SU-DHL-6 (cell line): Measurements from ENCODE around the gene HNRNPLL.
"Not testable (repeated sequence)": the region's sequence is repeated elsewhere in the genome, so short reads cannot be mapped to it uniquely, and the experiment has no call there.

ENCODE experiments used
- H2AFZ ChIP-seq: fragments of 200-600 bp; sonication (generic); 2 replicates; pipeline ENCODE4 v1.6.1; 2014; ENCODE audit warnings: low read depth, mild to moderate bottlenecking, moderate library complexity, mixed read lengths, antibody characterized with exemption, low read length; ENCODE audit not compliant: severe bottlenecking
- H3F3A ChIP-seq: fragments of 200-600 bp; shearing (Covaris generic); 2 replicates; pipeline ENCODE4 v1.6.0; 2016; ENCODE audit warnings: antibody characterized with exemption, mild to moderate bottlenecking; ENCODE audit not compliant: insufficient read depth
- H3K27ac ChIP-seq: fragments of 200-600 bp; sonication (generic); 2 replicates; pipeline ENCODE4 v1.5.1; 2016; ENCODE audit warnings: low read depth, mild to moderate bottlenecking, low read length, moderate library complexity, mixed read lengths
- H3K27me3 ChIP-seq: fragments of 200-600 bp; sonication (generic), shearing (Covaris generic); 2 replicates; pipeline ENCODE4 v1.6.0; 2014; ENCODE audit warnings: mild to moderate bottlenecking, low read length
- H3K36me3 ChIP-seq: fragments of 200-600 bp; sonication (generic); 2 replicates; pipeline ENCODE4 v1.6.1; 2014; ENCODE audit warnings: mild to moderate bottlenecking, low read length, mixed read lengths
- H3K4me2 ChIP-seq: fragments of 300-600, 200-600 bp; shearing (Covaris generic), sonication (generic); 2 replicates; pipeline ENCODE4 v1.6.0; 2014; ENCODE audit warnings: low read length, low read depth, mild to moderate bottlenecking; ENCODE audit not compliant: poor library complexity, severe bottlenecking
- H3K4me3 ChIP-seq: fragments of 200-600 bp; sonication (generic); 2 replicates; pipeline ENCODE4 v1.5.1; 2014; ENCODE audit warnings: antibody characterized with exemption, low read length, mild to moderate bottlenecking, mixed read lengths; ENCODE audit not compliant: insufficient read depth, poor library complexity, severe bottlenecking
- H3K79me2 ChIP-seq: fragments of 200-600 bp; sonication (generic); 2 replicates; pipeline ENCODE4 v1.6.1; 2014; ENCODE audit warnings: mild to moderate bottlenecking, low read length, moderate library complexity; ENCODE audit not compliant: insufficient read depth
- H3K9ac ChIP-seq: fragments of 200-600 bp; sonication (generic); 2 replicates; pipeline ENCODE4 v1.7.0; 2014; ENCODE audit warnings: mild to moderate bottlenecking, low read length
- H3K9me2 ChIP-seq: fragments of 200-600 bp; sonication (generic); replicated peaks from 2 replicates; pipeline ENCODE4 v1.6.1; 2014; ENCODE audit warnings: low read length; ENCODE audit not compliant: insufficient read depth
- H3K9me3 ChIP-seq: fragments of 200-600 bp; sonication (generic); 2 replicates; pipeline ENCODE4 v1.6.1; 2014; ENCODE audit warnings: low read length, mixed read lengths; ENCODE audit not compliant: insufficient read depth
- H4K20me1 ChIP-seq: fragments of 200-600 bp; sonication (generic); 2 replicates; pipeline ENCODE4 v1.6.1; 2014; ENCODE audit warnings: low read depth, mild to moderate bottlenecking, antibody characterized with exemption, low read length, moderate library complexity, mixed read lengths
- EZH2phosphoT487 ChIP-seq: fragments of 200-600 bp; sonication (generic), shearing (Covaris generic); conservative IDR thresholded peaks from 2 replicates; pipeline ENCODE4 v1.6.1; 2018; ENCODE audit warnings: mild to moderate bottlenecking, antibody characterized with exemption, low read length, moderate library complexity, mixed read lengths
- TF ChIP-seq, protein P1 (sequence below): fragments of 200-600 bp; sonication (generic); IDR thresholded peaks from one replicate; pipeline ENCODE4 v1.5.1; 2017; ENCODE audit warnings: antibody characterized with exemption, mild to moderate bottlenecking, low read length, moderate library complexity; ENCODE audit not compliant: insufficient read depth, poor library complexity, severe bottlenecking

The HNRNPLL gene

DNA sequence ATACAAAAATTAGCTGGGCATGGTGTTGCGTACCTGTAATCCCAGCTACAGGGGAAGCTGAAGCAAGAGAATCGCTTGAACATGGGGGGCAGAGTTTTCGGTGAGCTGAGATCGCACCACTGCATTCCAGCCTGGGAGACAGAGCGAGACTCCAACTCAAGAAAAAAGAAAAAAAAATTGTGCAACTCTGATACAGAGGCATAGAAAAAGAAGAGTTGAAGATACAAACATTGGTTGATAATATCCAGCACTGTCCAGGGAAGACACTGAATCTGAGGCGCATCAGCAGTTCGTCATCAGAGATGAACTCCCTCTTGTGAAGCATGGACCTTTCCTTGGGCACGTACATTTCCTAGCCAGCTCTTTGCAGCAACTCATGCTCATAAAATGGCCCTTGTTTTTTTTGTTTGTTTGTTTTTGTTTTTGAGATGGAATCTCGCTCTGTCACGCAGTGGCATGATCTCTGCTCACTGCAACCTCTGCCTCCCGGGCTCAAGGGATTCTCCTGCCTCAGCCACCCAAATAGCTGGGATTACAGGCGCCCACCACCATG, 46.5 kb upstream of the HNRNPLL start:
- H3K9me2 ChIP-seq: no peaks in the 10 kb centered on the region
- H3K27me3 ChIP-seq: no peaks in the 10 kb centered on the region
- no peak overlapping the region for H2AFZ ChIP-seq
- no peaks in the 10 kb centered on the region for H3K79me2 ChIP-seq
- H3K4me2 ChIP-seq: no peak overlapping the region
- no peaks in the 10 kb centered on the region for H3K36me3 ChIP-seq
- no peak overlapping the region for H3K4me3 ChIP-seq
- H3F3A ChIP-seq: no peaks in the 10 kb centered on the region
- no peak overlapping the region for H3K9ac ChIP-seq
- H3K9me3 ChIP-seq: no peaks in the 10 kb centered on the region
- TF ChIP-seq, protein P1, sequence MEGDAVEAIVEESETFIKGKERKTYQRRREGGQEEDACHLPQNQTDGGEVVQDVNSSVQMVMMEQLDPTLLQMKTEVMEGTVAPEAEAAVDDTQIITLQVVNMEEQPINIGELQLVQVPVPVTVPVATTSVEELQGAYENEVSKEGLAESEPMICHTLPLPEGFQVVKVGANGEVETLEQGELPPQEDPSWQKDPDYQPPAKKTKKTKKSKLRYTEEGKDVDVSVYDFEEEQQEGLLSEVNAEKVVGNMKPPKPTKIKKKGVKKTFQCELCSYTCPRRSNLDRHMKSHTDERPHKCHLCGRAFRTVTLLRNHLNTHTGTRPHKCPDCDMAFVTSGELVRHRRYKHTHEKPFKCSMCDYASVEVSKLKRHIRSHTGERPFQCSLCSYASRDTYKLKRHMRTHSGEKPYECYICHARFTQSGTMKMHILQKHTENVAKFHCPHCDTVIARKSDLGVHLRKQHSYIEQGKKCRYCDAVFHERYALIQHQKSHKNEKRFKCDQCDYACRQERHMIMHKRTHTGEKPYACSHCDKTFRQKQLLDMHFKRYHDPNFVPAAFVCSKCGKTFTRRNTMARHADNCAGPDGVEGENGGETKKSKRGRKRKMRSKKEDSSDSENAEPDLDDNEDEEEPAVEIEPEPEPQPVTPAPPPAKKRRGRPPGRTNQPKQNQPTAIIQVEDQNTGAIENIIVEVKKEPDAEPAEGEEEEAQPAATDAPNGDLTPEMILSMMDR: no peak
- TF ChIP-seq EZH2phosphoT487: no peak
- H3K27ac ChIP-seq: no peak overlapping the region
- no peaks in the 10 kb centered on the region for H4K20me1 ChIP-seq

DNA sequence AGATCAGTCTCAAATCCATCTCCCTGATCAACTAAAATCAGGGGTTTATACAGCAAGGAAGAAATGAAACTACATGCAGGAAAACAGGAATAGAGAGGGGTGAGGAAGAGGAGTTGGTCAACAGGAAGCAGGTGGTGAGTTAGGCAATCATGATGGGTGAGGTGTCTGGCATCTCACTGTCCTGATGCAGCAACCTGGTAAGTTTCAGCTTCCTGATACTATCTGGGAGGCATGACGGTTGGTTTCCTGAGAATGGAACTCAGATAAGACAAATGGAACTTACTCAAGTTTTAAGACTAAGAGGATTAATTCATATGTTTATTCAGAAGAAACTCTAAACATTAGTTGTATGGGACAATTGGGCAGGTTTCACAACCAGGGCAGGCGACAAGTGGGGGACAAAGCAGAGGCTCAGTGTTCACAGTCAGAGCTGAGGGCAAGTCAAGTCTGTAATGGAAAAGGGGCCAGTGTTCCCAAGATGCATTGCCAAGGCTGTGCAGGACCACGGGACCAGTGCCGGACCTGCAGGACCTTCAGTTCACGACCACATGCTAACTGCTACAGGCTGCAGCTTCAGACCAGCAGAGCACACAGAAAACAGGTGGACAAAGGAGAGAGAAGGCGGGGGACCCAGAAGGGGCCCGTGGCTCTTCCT, 45.5 kb upstream of the HNRNPLL start:
- Histone ChIP-seq H4K20me1 (no peaks in the 10 kb centered on the region), H3K27me3 (no peaks in the 10 kb centered on the region), H3K9me2 (no peaks in the 10 kb centered on the region), H3K36me3 (no peaks in the 10 kb centered on the region), H3K27ac (no peak overlapping the region), H3K4me2 (no peak overlapping the region), H2AFZ (no peak overlapping the region), H3K9ac (no peak overlapping the region), H3F3A (no peaks in the 10 kb centered on the region), H3K79me2 (no peaks in the 10 kb centered on the region), H3K9me3 (no peaks in the 10 kb centered on the region), H3K4me3 (no peak overlapping the region)
- TF ChIP-seq EZH2phosphoT487: no peak
- TF ChIP-seq, protein P1: no peak

DNA sequence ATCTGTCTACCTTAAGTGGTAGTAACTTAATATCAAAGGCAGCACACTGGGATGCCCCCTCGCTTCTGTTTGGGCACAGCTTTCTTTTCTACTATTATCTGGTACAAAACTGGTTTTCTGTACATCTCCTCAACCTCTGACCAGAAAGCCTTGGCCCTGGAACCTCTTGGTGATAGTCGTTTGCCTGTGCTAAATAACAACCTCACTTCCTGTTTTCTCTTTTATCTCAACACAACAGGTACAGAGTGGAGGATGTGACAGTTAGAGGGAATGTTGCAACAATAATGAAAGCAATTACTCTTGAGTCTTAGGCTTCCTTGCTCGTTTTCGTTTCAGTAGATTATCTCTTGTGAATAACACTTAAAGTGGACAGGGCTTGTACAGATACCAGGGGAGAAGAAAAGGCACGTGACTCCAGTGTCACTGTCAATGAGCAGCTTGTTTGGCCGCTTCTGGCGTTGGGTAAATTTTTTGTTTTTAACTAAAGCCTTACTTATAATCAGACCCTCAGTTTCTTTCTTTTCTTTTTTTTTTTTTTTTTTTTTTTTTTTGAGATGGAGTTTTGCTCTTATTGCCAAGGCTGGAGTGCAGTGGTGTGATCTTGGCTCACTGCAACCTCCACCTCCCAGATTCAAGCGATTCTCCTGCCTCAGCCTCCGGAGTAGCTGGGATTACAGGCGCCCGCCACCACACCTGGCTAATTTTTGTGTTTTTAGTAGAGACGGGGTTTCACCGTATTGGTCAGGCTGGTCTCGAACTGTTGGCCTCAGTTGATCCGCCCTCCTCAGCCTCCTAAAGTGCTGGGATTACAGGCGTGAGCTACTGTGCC, 41.2 kb upstream of the HNRNPLL start:
- H3K79me2 ChIP-seq, H3K4me3 ChIP-seq, H3F3A ChIP-seq, H3K9me2 ChIP-seq, H3K9me3 ChIP-seq, H2AFZ ChIP-seq, H3K27ac ChIP-seq, H3K4me2 ChIP-seq, H3K9ac ChIP-seq, H3K27me3 ChIP-seq, H3K36me3 ChIP-seq, H4K20me1 ChIP-seq: not testable (repeated sequence)
